ENCODE results near the gene RFPL4AL1.
"Not testable (repeated sequence)": the region's sequence is repeated elsewhere in the genome, so short reads cannot be mapped to it uniquely, and the experiment has no call there.

RFPL4AL1 gene

DNA sequence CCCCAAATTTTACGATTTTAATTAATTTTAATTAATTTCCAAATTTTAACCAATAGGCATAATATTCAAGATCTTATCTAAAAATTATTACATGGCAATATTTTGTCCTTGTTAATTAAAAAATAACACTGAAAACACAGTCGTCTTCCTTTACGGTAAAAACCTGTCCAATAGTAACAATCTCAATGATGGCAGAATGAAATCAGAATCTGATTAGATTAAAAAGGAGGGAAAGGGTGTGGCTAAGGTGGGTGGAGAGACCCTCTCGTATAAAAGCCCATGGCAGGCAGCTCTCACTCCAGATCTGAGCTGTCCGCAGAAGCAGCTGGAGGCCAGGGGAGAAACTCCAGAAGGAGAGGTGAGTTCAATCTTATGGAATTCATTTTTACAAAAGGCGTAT is at the start of gene RFPL4AL1:
Gene RFPL4AL1, plus strand, starts transcription at position 301 of the 400 bp plus-strand sequence. CDS start 2,687 bp downstream, outside the sequence.
- DNase-seq; H3K27ac Mint-ChIP-seq; H3K36me3 Mint-ChIP-seq (ENCODE audit: low read depth); H3K27me3 Mint-ChIP-seq (ENCODE audit: low read depth, poor library complexity); H3K4me3 Mint-ChIP-seq; H3K4me1 Mint-ChIP-seq: not testable (repeated sequence)
- H3K9me3 Mint-ChIP-seq: peaks cover 45% of the 10 kb centered on the region

DNA sequence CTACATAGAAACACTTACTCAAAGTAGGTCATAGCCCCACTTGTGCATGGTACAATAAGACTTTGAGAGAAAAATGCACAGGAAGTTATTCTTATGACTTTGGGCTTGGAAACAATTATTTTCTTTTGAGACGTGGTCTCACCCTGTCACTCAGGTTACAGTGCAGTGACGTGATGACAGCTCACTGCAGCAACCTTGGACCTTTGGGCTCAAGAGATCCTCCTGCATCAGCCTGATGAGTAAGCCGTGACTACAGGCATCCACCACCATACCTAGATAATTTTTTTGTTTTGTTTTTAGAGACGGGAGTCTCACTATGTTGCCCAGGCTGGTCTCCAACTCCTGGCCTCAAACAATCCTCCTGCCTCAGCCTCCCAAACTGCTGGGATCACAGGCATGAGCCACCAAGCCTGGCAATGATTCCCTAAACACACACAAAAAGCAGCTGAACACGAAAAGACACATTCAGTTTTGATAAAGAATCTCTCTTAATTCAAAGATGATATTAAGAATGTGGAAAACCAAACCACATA is 48.6 kb upstream of the RFPL4AL1 start:
- no peak overlapping the region for H3K27ac Mint-ChIP-seq
- no peak for DNase-seq
- TF ChIP-seq, protein P1, sequence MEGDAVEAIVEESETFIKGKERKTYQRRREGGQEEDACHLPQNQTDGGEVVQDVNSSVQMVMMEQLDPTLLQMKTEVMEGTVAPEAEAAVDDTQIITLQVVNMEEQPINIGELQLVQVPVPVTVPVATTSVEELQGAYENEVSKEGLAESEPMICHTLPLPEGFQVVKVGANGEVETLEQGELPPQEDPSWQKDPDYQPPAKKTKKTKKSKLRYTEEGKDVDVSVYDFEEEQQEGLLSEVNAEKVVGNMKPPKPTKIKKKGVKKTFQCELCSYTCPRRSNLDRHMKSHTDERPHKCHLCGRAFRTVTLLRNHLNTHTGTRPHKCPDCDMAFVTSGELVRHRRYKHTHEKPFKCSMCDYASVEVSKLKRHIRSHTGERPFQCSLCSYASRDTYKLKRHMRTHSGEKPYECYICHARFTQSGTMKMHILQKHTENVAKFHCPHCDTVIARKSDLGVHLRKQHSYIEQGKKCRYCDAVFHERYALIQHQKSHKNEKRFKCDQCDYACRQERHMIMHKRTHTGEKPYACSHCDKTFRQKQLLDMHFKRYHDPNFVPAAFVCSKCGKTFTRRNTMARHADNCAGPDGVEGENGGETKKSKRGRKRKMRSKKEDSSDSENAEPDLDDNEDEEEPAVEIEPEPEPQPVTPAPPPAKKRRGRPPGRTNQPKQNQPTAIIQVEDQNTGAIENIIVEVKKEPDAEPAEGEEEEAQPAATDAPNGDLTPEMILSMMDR (IDR thresholded peaks at IDR 0.05): no peak
- no peak overlapping the region for H3K4me3 Mint-ChIP-seq
- no peaks in the 10 kb centered on the region for H3K36me3 Mint-ChIP-seq (ENCODE audit: low read depth)
- H3K9me3 Mint-ChIP-seq: peaks cover 89% of the 10 kb centered on the region
- peaks cover 3% of the 10 kb centered on the region for H3K27me3 Mint-ChIP-seq (ENCODE audit: low read depth, poor library complexity)
- H3K4me1 Mint-ChIP-seq: no peaks in the 10 kb centered on the region

DNA sequence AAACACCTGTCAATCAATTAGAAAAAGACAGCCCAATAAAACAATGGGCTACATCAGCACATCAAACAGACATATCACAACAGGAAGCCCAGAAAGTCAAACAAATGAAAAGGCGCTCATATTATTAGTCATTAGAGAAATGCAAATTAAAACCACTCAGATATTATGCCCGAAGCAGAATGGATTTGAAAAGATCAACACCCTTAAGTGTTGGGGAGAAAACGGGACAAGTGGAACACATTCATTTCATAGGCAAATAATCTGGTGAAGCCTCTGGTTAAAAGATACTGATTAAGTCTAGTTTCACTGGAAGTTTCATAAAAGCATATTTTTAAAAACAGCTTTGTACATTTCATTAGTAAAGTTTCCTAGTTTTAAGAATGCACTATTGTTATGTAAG is 48.1 kb upstream of the RFPL4AL1 start:
- H3K27ac Mint-ChIP-seq: no peak overlapping the region
- no peak overlapping the region for H3K4me3 Mint-ChIP-seq
- no peak for DNase-seq
- no peaks in the 10 kb centered on the region for H3K36me3 Mint-ChIP-seq (ENCODE audit: low read depth)
- peaks cover 3% of the 10 kb centered on the region for H3K27me3 Mint-ChIP-seq (ENCODE audit: low read depth, poor library complexity)
- no peaks in the 10 kb centered on the region for H3K4me1 Mint-ChIP-seq
- peaks cover 86% of the 10 kb centered on the region for H3K9me3 Mint-ChIP-seq
- TF ChIP-seq, protein P1 (IDR thresholded peaks at IDR 0.05): no peak

DNA sequence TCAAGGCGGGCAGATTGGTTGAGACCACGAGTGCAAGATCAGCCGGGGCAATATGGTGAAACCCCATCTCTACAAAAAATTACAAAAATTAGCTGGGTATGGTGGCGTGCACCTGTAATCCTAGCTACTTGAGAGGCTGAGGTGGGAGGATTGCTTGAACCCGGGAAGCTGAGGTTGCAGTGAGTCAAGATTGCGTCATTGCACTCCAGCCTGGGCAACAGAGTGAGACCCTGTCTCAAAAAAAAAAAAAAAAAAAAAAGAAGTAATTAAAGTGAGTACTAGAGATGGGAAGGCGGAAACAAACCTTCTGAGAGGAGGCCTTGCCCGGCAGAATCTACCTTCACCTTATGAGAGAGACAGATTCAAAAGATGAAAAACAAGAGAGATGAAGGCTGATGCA is 45.4 kb upstream of the RFPL4AL1 start:
- no peaks in the 10 kb centered on the region for H3K36me3 Mint-ChIP-seq (ENCODE audit: low read depth)
- no peak overlapping the region for H3K4me3 Mint-ChIP-seq
- TF ChIP-seq, protein P1 (IDR thresholded peaks at IDR 0.05): no peak
- peaks cover 3% of the 10 kb centered on the region for H3K27me3 Mint-ChIP-seq (ENCODE audit: low read depth, poor library complexity)
- H3K9me3 Mint-ChIP-seq: peaks cover 81% of the 10 kb centered on the region
- DNase-seq: no peak
- no peaks in the 10 kb centered on the region for H3K4me1 Mint-ChIP-seq
- H3K27ac Mint-ChIP-seq: no peak overlapping the region

DNA sequence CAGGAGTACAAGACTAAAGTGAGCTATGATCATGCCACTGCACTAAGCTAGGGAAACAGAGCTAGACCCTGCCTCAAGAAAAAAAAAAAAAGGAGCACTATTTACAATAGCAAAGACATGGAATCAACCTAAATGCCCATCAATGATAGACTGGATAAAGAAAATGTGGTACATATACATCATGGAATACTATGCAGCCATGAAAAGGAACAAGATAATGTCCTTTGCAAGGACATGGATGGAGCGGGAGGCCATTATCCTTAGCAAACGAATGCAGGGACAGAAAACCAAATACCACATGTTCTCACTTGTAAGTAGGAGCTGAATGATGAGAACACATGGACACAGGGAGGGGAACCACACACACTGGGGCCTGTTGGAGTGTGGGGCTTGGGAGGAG is 38.5 kb upstream of the RFPL4AL1 start:
- not testable (repeated sequence) for H3K27ac Mint-ChIP-seq; H3K36me3 Mint-ChIP-seq (ENCODE audit: low read depth); H3K4me1 Mint-ChIP-seq; DNase-seq; H3K27me3 Mint-ChIP-seq (ENCODE audit: low read depth, poor library complexity); H3K4me3 Mint-ChIP-seq
- H3K9me3 Mint-ChIP-seq: peaks cover 79% of the 10 kb centered on the region

DNA sequence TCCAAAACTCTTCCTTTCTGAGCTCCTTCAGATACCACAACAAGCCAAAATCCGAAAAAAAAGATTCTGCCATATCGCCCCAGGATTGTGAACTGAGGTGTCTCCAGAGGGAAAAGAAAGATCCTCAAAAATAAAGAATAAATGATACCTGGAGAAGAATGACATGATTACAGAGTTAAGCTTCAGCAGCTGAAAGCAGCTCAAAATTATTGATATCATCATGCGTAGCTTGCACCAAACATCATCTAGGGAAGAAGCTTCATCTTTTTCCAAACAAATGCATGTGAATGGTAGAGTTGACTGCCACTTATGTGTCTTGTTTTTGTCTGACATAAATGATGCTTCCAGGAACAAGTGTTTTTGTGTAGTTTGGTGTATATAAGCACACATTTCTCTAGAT is 30.6 kb upstream of the RFPL4AL1 start, which contains the start of gene NLRP9:
Gene NLRP9, minus strand, starts transcription at position 101 of the 400 bp plus-strand sequence. Its CDS starts 28 bp downstream, at position 73.
- H3K27ac Mint-ChIP-seq: no peak within 1 kb of the TSS

DNA sequence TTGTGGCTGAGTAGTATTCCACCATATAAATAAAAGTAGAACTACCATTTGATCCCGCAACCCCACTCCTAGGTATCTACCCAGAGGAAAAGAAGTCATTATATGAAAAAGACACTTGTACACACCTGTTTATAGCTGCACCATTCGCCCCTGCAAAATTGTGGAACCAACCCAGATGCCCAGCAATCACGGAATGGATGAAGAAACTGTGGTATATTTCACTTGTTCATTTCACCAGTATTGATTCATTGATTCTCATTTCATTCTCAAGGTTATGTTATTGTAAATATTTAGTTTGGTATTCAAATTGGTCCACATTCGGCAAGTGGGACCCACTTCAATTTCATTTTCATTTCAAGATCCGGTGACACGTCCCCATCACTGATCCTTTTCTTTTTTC is 18.2 kb upstream of the RFPL4AL1 start:
- Mint-ChIP-seq H3K4me3 (no peak overlapping the region), H3K9me3 (peaks cover 71% of the 10 kb centered on the region), H3K27me3 (ENCODE audit: low read depth, poor library complexity) (no peaks in the 10 kb centered on the region), H3K4me1 (no peaks in the 10 kb centered on the region), H3K27ac (no peak overlapping the region), H3K36me3 (ENCODE audit: low read depth) (no peaks in the 10 kb centered on the region)
- no peak for DNase-seq
- TF ChIP-seq, protein P1 (IDR thresholded peaks at IDR 0.05): no peak

More for the DNA sequence above, 30.6 kb upstream of the RFPL4AL1 start, which contains the start of gene NLRP9:
- no peak for DNase-seq
- Mint-ChIP-seq H3K4me3 (no peak within 1 kb of the TSS), H3K27me3 (ENCODE audit: low read depth, poor library complexity) (no peaks in the 10 kb centered on the region), H3K9me3 (peaks cover 71% of the 10 kb centered on the region), H3K36me3 (ENCODE audit: low read depth) (no peaks in the 10 kb centered on the region), H3K4me1 (no peaks in the 10 kb centered on the region)
- TF ChIP-seq, protein P1 (IDR thresholded peaks at IDR 0.05): no peak

All from nephron progenitor cell (in vitro differentiated cells).